NCI-H510A (cell line): ENCODE measurements around the gene PICALM.
"Not testable (repeated sequence)": the region's sequence is repeated elsewhere in the genome, so short reads cannot be mapped to it uniquely, and the experiment has no call there.

Source experiments
- DNase-seq: peaks from one replicate; lab custom pipeline; 2025; lab: John Stamatoyannopoulos, UW

Gene PICALM

GRCh38 chr11:85939099-85940015 is 129.5 kb downstream of the PICALM start:
- no peak for DNase-seq

GRCh38 chr11:85937835-85938234 is 131.0 kb downstream of the PICALM start:
- DNase-seq, result no peak

- no peak for DNase-seq
Measured at GRCh38 chr11:85935751-85936150, 133.1 kb downstream of the PICALM start.

GRCh38 chr11:85934596-85935169 is 134.2 kb downstream of the PICALM start:
- no peak for DNase-seq

- no peak for DNase-seq
Measured at GRCh38 chr11:85930879-85931366, 138.0 kb downstream of the PICALM start.

- not testable (repeated sequence) for DNase-seq
Measured at GRCh38 chr11:85926653-85927214, 142.2 kb downstream of the PICALM start.

- no peak for DNase-seq
Measured at GRCh38 chr11:85923455-85923854, 145.4 kb downstream of the PICALM start.

GRCh38 chr11:85922367-85922766 is 146.5 kb downstream of the PICALM start:
- no peak for DNase-seq

- no peak for DNase-seq
Measured at GRCh38 chr11:85918910-85919794, 149.7 kb downstream of the PICALM start.

GRCh38 chr11:85914425-85914824 is 154.5 kb downstream of the PICALM start:
- no peak for DNase-seq

GRCh38 chr11:85913513-85913912 is 155.4 kb downstream of the PICALM start:
- DNase-seq, result no peak

GRCh38 chr11:85912414-85912813 is 156.5 kb downstream of the PICALM start:
- no peak for DNase-seq
